Fibroblast of lung (primary cell): ENCODE measurements around the gene INCA1. TPM values are rescaled to one million over a fixed set of nuclear protein-coding genes. Genes with fewer than 3 reads are reported as not detected.

Experiments used
- DNase-seq, 2 donors: peaks; one replicate each; pipeline versions ENCODE4 v3.0.0 to v3.0.0-alpha.2; 2010; ENCODE audit warnings: low read depth in 2 of 2
- H2AFZ ChIP-seq: 2 replicates; pipeline ENCODE4 v1.5.1; 2012; ENCODE audit warnings: low read length, control low read depth, inconsistent platforms
- H3K27ac ChIP-seq: 2 replicates; pipeline ENCODE4 v1.5.1; 2011; ENCODE audit warnings: low read length, control low read depth; ENCODE audit not compliant: insufficient read depth
- H3K27me3 ChIP-seq: 2 replicates; pipeline ENCODE4 v1.5.1; 2011; ENCODE audit warnings: mild to moderate bottlenecking, low read length; ENCODE audit not compliant: control insufficient read depth, insufficient read depth
- H3K36me3 ChIP-seq: 2 replicates; pipeline ENCODE4 v1.5.1; 2011; ENCODE audit warnings: low read length; ENCODE audit not compliant: control insufficient read depth, insufficient read depth
- H3K4me1 ChIP-seq: 2 replicates; pipeline ENCODE4 v1.5.1; 2011; ENCODE audit warnings: low read length; ENCODE audit not compliant: control insufficient read depth, insufficient read depth; ENCODE audit errors: extremely low read depth
- H3K4me2 ChIP-seq: 2 replicates; pipeline ENCODE4 v1.5.1; 2011; ENCODE audit warnings: low read length, control low read depth; ENCODE audit not compliant: insufficient read depth; ENCODE audit errors: extremely low read depth
- H3K4me3 ChIP-seq, 4 experiments: fragments of 200-600 bp in 1 of 4; sonication (generic) in 1 of 4; replicated peaks in 1 of 4; 2 replicates each; pipeline ENCODE4 v1.5.1; 2011 to 2016; ENCODE audit warnings: low read length in 4 of 4, low read depth in 3 of 4, mild to moderate bottlenecking in 3 of 4, control low read depth in 2 of 4, inconsistent platforms in 1 of 4, mixed read lengths in 1 of 4; ENCODE audit not compliant: insufficient read depth in 1 of 4; ENCODE audit errors: control extremely low read depth in 1 of 4
- H3K79me2 ChIP-seq: 2 replicates; pipeline ENCODE4 v1.5.1; 2012; ENCODE audit warnings: mild to moderate bottlenecking, low read length, inconsistent platforms; ENCODE audit not compliant: control insufficient read depth, insufficient read depth
- H3K9ac ChIP-seq: 2 replicates; pipeline ENCODE4 v1.5.1; 2011; ENCODE audit warnings: mild to moderate bottlenecking, low read length, control low read depth; ENCODE audit not compliant: insufficient read depth
- H3K9me3 ChIP-seq: 2 replicates; pipeline ENCODE4 v1.5.1; 2012; ENCODE audit warnings: low read depth, low read length; ENCODE audit not compliant: control insufficient read depth, insufficient read depth
- H4K20me1 ChIP-seq: 2 replicates; pipeline ENCODE4 v1.5.1; 2011; ENCODE audit warnings: low read length; ENCODE audit not compliant: control insufficient read depth, insufficient read depth; ENCODE audit errors: extremely low read depth
- CTCF ChIP-seq, 2 donors: IDR thresholded peaks in 1 of 2; conservative IDR thresholded peaks in 1 of 2; 1 replicate in 1 of 2; 2 replicates in 1 of 2; pipeline ENCODE4 v1.5.1; 2011 to 2012; ENCODE audit warnings: low read length in 2 of 2, control low read depth in 1 of 2, inconsistent platforms in 1 of 2, low read depth in 1 of 2, mild to moderate bottlenecking in 1 of 2
- EZH2 ChIP-seq: IDR thresholded peaks from 2 replicates; pipeline ENCODE4 v1.5.1; 2012; ENCODE audit warnings: low read length, control low read depth, mild to moderate bottlenecking; ENCODE audit errors: missing control alignments
- polyA plus RNA-seq, 2 donors: library from polyadenylated mRNA; depleted of rRNA in 1 of 2; stranded (reverse) in 1 of 2; unstranded in 1 of 2; fragments of >200 nt; gene quantifications; 2 replicates each; pipeline ENCODE4 v1.2.1, GENCODE V29; 2011 to 2012; ENCODE audit warnings: missing spikeins in 1 of 2
- total RNA-seq: library from RNA; depleted of rRNA; stranded (reverse); fragments of >200 nt; gene quantifications from 2 replicates; pipeline ENCODE4 v1.2.1, GENCODE V29; 2014

The INCA1 gene
- total and polyA plus RNA-seq, 2 donors (not counting 1 experiment from before 2014, with no cell fraction given), result 0.28 to 0.33 TPM

DNA sequence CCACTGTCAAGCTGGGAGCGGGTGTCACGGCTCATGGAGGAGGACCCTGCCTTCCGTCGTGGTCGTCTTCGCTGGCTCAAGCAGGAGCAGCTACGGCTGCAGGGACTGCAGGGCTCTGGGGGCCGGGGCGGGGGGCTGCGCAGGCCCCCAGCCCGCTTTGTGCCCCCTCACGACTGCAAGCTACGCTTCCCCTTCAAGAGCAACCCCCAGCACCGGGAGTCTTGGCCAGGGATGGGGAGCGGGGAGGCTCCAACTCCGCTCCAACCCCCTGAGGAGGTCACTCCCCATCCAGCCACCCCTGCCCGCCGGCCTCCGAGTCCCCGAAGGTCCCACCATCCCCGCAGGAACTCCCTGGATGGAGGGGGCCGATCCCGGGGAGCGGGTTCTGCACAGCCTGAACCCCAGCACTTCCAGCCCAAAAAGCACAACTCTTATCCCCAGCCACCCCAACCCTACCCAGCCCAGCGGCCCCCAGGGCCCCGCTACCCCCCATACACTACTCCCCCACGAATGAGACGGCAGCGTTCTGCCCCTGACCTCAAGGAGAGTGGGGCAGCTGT lies 26.3 kb upstream of the INCA1 start:
- H3K9me3 ChIP-seq, result no peaks in the 10 kb centered on the region
- H3K4me3 ChIP-seq, result no peak overlapping the region
- H3K4me1 ChIP-seq, result no peaks in the 10 kb centered on the region
- no peak for DNase-seq
- H3K9ac ChIP-seq, result no peak overlapping the region
- no peaks in the 10 kb centered on the region for H4K20me1 ChIP-seq
- H2AFZ ChIP-seq, result no peak overlapping the region
- H3K27me3 ChIP-seq, result no peaks in the 10 kb centered on the region
- no peak overlapping the region for H3K4me2 ChIP-seq
- no peak for TF ChIP-seq CTCF (conservative IDR thresholded peaks at IDR 0.05 in 1 of 2, IDR thresholded peaks at IDR 0.05 in 1 of 2; ENCODE audit: low read depth in 1 of 2, low read length in 2 of 2)
- no peak for TF ChIP-seq EZH2
- no peak overlapping the region for H3K27ac ChIP-seq
- no peaks in the 10 kb centered on the region for H3K79me2 ChIP-seq
- peaks cover 11% of the 10 kb centered on the region for H3K36me3 ChIP-seq

DNA sequence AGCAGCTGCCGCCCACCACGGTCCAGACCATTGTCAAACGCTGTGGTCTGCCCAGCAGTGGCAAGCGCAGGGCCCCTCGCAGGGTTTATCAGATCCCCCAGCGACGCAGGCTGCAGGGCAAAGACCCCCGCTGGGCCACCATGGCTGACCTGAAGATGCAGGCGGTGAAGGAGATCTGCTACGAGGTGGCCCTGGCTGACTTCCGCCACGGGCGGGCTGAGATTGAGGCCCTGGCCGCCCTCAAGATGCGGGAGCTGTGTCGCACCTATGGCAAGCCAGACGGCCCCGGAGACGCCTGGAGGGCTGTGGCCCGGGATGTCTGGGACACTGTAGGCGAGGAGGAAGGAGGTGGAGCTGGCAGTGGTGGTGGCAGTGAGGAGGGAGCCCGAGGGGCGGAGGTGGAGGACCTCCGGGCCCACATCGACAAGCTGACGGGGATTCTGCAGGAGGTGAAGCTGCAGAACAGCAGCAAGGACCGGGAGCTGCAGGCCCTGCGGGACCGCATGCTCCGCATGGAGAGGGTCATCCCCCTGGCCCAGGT lies 24.9 kb upstream of the INCA1 start:
- H3K4me1 ChIP-seq, result no peaks in the 10 kb centered on the region
- H3K36me3 ChIP-seq, result peaks cover 11% of the 10 kb centered on the region
- no peaks in the 10 kb centered on the region for H4K20me1 ChIP-seq
- TF ChIP-seq EZH2 (no peak), CTCF (conservative IDR thresholded peaks at IDR 0.05 in 1 of 2, IDR thresholded peaks at IDR 0.05 in 1 of 2; ENCODE audit: low read depth in 1 of 2, low read length in 2 of 2) (no peak)
- no peak overlapping the region for H2AFZ ChIP-seq
- no peaks in the 10 kb centered on the region for H3K9me3 ChIP-seq
- H3K9ac ChIP-seq, result no peak overlapping the region
- no peak overlapping the region for H3K4me2 ChIP-seq
- no peaks in the 10 kb centered on the region for H3K79me2 ChIP-seq
- H3K4me3 ChIP-seq, result no peak overlapping the region
- no peaks in the 10 kb centered on the region for H3K27me3 ChIP-seq
- DNase-seq, result no peak
- H3K27ac ChIP-seq, result no peak overlapping the region

DNA sequence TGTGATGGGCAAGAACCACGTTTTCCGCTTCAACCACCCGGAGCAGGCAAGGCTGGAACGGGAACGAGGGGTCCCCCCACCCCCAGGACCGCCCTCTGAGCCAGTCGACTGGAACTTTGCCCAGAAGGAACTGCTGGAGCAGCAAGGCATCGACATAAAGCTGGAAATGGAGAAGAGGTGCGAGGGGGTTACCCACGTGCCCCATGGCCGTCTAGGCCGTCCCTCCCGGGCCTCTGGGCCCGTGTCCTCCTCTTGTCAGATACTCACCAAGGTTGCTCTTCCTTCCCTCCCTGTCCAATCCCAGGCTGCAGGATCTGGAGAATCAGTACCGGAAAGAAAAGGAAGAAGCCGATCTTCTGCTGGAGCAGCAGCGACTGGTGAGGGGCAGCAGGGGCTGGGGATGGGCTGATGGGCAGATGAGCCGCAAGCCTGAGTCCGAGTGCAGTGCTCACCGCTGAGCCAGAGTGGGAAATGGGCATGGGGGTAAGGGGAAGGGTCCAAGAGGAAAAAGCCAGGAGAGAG lies 23.2 kb upstream of the INCA1 start:
- Histone ChIP-seq H3K79me2 (no peaks in the 10 kb centered on the region), H3K4me1 (no peaks in the 10 kb centered on the region), H4K20me1 (no peaks in the 10 kb centered on the region), H3K36me3 (peaks cover 12% of the 10 kb centered on the region), H3K9ac (no peak overlapping the region), H2AFZ (no peak overlapping the region), H3K4me3 (no peak overlapping the region), H3K27me3 (no peaks in the 10 kb centered on the region), H3K4me2 (no peak overlapping the region), H3K27ac (no peak overlapping the region), H3K9me3 (no peaks in the 10 kb centered on the region)
- TF ChIP-seq EZH2 (no peak), CTCF (conservative IDR thresholded peaks at IDR 0.05 in 1 of 2, IDR thresholded peaks at IDR 0.05 in 1 of 2; ENCODE audit: low read depth in 1 of 2, low read length in 2 of 2) (no peak)
- DNase-seq, result no peak
